ENCODE results near the gene HOXC5.

GRCh38 chr12:54008260-54008552 is 24.6 kb upstream of the HOXC5 start:
- TF ChIP-seq POLR2AphosphoS5 (IDR thresholded peaks at IDR 0.05; ENCODE audit: low read depth, low read length) (no peak), REST (IDR thresholded peaks at IDR 0.05; ENCODE audit: insufficient read depth in 1 of 2, low read depth in 2 of 2, low read length in 2 of 2) (no peak), FOXP2 (optimal IDR thresholded peaks at IDR 0.05; ENCODE audit: borderline replicate concordance, extremely low read depth, extremely low read length, insufficient read depth) (no peak), TAF1 (IDR thresholded peaks at IDR 0.05; ENCODE audit: borderline replicate concordance, insufficient read depth, low read length) (no peak), SIN3A (IDR thresholded peaks at IDR 0.05; ENCODE audit: borderline replicate concordance, insufficient read depth, low read length) (no peak)
